NCI-H1048 (cell line): ENCODE data around the gene SLC16A7.

Source experiments
- DNase-seq: peaks from one replicate; lab custom pipeline; 2025; lab: John Stamatoyannopoulos, UW

SLC16A7 gene

DNA sequence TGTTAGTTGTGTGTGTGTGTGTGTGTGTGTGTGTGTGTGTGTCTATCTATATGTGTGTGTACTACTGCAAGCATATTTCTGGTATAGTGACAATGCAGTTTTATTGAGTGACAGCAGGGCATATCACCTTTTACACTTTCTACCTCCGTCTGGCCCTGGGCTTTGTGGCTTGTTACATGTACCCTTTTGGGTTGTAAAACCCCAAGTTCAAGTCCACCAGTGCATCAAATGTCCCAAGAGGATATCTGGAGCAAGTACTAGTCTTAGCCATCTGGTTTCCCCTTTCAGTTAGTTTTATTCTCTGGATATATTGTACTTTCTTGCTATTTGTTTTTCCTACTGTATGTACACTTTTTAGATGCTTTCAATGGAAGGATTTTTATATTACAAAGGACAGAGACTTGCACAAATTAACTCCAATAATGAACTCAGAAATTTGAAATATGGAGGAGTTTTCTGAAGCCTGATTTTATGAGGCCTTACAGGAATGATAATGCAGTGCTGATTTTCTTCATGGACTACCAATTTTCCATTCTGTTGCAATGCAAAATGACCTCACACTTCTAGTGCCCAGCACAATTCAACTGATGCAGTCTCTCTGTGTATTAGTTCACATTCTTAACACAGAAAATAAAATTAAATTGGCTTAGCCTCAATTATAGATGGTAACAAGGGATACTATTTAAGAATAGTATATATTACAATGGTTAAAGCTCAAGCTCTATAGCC is 29.1 kb downstream of the SLC16A7 start:
- no peak for DNase-seq

DNA sequence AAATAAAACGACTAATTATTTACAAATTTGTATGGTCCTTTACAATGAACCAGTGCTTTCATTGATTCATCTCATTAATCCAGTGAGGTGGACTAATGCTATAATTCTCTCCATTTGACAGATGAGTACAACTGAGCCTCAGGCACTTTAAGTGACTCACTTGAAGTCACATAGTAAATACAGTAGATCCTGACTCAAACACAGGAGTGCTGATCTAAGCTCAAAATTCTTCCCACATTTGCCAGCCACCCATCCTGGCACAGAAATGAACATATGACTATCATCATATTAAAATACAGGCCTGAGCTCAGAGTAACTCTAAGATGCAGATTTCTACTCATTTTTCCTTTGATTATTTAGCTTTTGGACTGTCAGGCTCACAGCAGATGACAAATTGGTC is 30.6 kb downstream of the SLC16A7 start:
- DNase-seq: no peak

DNA sequence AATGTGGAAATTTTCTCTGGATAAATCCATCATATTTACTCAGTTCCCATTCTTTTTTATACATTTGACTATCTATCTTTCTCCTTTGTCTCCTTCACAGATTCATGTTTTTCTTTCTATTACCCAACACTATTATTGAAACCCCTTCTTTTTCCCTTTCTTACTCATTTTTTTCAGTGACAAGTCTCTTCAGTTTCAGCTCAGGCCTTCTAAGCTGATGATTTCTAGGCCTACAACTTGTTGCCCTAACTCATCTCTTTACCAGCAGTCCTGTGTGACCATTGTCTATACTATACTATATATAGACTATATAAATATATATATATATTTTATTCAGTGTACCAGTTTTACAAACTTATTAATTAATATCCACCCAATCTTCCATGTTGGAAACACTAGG is 31.8 kb downstream of the SLC16A7 start:
- DNase-seq: no peak

DNA sequence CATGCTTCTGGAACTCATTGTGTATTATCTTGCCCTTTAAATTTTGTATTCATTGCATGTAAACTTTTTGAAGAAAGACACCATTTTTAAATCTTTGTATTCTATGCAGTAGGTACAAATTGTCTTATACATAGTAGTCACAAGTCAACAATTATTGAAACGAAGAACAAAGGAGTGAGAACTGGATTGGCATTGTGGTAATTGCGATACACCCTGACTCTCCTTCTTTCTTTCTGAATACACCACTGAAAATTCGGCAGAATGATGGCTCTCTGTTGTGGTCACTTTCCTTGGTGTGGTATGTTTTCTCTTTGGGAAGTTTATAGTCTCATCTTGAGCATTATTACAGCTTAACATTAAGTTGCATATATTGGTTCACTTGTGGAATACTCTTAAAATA is 34.1 kb downstream of the SLC16A7 start:
- DNase-seq: no peak

DNA sequence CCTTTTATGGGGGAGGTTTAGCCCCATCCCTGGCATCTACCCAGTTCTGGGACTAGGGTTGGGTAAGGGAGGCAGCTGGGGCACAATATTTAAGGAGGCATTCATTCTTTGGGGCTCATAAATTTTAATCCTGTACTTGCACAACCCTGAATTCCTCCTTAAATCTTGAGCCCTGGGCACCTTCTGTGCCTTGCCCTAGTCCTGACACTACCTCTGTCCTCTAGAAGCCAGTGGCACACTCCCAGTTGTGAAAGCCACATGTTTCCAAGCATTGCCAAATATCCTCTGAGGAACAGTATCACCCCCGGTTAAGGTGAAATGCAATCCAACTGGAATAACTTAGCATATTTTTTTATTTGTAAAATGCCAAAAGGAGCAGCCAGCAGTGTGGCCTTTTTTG is 36.6 kb downstream of the SLC16A7 start:
- DNase-seq: no peak

DNA sequence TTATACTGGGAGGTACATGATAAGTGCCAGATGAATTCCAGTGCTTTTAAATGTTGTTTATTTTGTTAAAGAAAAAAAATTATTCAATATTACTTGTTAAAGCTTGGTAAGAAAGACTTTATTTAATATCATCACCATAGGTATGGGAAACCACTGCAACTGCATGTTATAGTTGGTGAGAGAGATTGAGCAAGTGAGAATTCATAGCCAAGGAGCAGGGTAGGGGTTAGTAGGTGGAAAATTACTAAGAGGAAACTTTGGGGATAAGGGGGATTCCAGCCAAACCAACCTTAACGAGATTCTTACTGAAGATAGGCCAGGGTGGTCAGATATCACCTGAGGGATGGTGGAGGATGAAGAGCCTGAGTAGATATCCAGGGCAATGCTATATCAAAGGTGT is 38.4 kb downstream of the SLC16A7 start:
- DNase-seq: no peak

DNA sequence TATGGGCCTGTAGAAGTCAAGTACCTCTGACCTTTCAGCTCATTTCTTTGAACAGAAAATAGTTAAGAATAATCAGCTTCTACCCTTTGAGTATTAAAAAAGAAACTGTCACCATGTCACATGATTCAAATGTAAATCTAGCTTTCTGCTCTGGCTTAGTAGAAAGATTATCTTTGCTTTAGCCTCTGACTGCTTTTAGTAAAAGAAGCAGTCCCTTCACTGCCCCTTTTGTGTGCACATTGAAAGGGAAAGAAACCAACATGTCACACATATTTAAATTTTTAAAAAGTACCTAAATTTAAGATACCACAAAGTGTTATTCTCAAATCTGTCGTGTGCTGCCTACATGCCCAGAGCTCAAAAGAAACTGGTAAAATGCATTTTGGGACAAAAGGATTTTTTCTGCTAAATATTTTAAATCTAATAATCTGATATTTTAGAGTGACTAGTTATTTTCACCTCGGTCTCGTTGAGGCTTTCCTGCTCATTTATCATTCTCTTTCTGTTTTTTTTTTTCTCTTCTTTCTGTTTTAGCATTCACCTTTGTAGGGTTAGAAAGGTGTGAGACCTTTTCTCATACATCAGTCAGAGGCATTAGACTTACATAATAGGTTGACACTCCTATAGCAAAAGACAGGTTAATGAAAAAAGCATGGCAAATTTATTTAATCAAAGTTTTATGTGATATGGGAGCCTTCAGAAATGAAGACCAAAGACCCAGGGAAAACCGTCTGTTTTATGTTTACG is 41.3 kb downstream of the SLC16A7 start:
- no peak for DNase-seq

DNA sequence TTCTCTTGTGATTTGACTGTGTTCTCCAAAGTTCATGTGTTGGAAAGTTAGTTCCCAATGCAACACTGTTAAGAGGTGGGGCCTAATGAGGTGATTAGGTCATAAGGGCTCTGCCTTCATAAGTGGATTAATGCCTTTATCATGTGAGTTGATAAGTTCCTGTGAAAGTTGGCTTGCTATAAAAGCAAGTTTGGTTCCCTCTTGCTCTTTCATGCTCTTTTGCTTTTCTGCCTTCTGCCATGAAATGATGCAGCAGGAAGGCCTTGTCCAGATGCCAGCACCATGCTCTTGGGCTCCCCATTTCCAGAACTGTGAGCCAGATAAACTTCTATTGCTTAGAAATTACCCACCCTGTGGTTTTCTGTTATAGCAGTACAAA is 41.9 kb downstream of the SLC16A7 start:
- no peak for DNase-seq

DNA sequence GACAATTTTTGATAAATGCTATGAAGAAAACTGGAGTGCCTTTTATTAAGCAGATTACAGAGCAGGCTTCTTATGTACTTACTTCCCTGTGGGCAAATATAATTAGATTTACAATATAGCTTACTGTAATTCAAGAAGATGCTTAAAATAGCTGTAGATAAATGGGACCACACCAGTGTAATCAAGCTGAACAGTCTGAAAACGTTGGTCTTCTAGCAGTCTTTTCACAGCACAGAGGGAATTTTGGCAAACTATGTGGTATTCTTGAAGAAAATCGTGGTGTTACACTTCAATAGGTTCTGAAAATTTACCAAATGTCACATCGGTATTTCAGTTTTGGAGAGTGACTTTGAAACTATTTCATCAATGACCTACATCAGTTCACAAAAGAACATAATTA is 47.7 kb downstream of the SLC16A7 start:
- no peak for DNase-seq

DNA sequence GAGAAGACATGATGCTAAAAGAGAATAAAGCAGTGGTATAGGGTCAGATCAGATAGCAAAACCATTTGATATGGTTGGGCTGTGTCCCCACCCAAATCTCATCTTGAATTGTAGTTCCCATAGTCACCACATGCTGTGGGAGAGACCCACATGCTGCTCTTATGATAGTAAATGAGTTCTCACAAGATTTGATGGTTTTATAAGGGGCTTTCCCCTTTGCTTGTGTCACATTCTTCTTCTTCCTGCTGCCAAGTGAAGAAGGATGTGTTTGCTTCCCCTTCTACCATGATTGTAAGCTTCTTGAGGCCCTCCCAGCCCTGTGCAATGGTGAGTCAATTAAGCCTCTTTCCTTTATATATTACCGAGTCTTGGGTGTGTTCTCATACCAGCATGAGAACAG is 49.4 kb downstream of the SLC16A7 start:
- DNase-seq: no peak

DNA sequence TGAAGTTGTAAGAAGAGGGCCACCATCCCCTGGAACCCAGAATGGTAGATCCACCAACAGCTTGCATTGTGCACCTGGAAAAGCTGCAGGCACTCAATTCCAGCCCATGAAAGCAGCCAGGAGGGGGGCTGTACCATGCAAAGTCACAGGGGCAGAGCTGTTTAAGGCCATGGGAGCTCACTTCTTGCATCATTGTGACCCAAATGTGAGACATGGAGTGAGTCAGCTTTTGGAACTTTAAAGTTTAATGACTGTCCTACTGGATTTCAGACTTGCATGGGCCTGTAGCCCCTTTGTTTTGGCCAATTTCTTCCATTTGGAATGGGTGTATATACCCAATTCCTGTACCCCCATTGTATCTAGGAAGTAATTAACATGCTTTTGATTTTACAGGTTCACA is 50.8 kb downstream of the SLC16A7 start:
- no peak for DNase-seq

DNA sequence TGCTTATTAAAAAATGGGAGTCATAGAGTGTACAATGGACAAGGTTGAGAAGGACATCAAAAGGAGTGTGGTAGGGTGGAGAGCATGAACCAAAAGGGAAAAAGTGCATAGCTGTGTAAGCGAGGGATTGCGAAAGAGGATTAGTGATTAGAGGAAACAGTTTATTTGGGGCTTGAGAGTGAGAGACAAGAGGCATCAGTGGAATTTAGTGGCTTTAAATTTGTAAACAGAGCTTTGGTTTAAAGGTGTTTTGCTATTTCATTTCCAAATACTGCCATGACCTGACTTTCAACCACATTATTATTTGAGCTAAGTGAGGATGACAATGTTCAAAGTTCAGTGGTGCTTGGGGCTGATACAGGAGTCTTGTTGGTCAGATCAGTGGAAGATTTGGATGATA is 53.4 kb downstream of the SLC16A7 start:
- no peak for DNase-seq

DNA sequence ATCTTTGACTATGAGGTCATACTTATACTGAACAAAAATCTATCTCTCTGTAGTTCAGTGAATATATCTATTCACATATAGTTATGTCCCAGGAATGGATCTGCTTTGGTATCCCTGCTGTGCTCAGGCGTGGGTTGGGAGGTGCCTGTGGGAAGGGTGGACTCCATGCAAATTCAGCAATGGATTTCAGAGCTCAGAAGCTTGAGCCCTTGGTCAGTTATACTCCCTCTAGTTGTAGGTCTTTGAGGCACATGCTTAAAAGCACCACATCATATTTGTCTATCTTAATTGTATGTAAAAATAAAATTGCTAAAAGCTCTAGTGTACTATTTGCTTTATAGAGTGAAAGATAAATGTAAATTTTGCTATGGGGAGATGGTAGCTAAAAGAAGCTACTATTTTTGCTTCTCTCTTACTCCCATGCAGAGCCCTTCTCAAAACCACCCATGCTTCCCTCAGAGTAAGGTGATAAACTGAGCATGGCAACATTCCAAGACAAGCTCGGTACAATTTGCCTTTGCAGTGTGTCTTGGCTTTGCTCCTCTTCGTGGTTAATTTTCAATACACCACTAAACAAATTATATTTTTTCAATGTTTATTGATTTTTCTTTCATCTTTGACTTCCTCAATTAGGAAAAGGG is 54.9 kb downstream of the SLC16A7 start:
- no peak for DNase-seq

DNA sequence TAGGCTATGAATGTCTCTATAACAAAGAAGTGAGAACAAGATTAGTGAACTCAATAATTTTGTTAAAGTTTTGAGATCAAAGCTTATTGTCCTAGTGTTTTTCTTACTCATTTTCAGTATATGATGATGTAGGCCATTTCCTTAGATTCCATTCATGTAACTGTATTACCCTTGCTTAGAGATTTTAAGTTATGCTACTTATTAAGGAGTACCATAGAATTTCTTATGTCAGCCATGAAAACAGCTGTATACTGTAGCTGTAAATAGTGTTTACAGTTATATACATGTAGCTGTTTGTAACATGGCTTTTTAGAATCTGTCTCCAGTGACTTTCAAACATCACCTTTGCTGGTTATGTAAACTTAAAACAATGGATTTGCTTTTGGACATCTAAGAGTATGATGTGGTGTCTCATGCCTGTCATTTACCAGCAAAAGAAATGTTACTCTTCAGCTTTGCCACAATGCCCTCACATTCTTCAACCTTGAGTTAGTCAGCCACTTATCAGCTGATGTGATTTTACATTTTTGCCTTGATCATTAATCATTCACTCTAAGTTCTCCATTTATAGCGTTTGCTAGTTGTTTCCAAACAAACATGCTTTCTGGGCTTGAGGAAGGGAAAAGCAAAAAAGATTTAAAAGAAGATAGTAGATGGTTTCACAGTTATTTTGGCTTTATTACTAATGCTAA is 55.5 kb downstream of the SLC16A7 start:
- no peak for DNase-seq

DNA sequence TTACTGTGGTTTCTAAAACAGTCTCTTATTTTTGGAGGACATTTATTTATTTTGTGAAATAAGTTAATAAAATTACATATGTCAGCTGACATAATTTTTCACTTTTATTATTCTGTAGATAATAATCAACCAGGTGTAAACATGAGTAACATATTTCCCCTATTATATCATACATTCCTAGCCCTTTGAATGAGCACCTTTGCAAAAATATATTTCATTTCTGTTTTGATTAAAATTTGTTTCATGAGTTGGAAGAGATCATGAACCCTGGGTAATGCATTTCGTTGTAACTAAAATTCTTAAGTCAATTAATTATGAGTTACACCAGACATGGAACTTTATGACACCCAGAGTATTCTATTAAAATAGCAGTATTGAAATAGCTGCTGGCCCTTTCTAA is 56.3 kb downstream of the SLC16A7 start:
- no peak for DNase-seq

DNA sequence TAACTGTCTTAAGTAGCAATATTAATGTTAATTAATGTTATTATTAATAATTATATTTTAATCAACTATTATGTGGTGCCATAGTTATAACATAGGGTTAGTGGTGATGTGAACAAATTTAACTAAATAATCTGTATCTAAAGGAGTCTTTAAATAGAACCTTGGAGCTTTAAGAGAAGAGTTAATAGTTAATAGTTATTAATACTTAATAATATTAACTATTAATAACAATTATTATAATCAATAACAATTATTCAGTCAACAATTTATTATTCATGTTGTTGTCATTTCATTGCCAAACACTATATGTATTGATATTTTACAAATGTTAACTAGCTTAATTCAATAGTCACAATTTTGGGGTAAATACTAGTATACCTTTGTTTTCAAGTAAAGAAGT is 58.2 kb downstream of the SLC16A7 start:
- no peak for DNase-seq

DNA sequence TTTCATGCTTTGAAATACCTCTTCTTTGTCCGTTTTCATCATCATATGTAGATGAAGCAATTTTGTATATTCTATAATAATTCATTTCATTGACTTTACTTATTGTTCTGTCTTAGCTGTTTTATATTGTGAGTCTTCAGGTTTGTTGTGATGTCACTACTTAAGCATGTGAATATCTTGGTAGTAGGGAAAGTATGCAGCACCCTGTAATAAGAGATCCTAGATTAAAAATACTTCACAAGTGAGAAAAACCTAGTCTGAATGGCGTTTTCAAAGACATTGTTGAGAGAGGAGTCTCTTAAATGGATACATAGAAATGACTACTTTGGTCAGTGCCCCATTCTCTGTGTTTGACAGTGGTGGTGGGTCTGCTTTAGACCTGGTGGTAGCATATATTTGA is 61.4 kb downstream of the SLC16A7 start:
- DNase-seq: no peak

DNA sequence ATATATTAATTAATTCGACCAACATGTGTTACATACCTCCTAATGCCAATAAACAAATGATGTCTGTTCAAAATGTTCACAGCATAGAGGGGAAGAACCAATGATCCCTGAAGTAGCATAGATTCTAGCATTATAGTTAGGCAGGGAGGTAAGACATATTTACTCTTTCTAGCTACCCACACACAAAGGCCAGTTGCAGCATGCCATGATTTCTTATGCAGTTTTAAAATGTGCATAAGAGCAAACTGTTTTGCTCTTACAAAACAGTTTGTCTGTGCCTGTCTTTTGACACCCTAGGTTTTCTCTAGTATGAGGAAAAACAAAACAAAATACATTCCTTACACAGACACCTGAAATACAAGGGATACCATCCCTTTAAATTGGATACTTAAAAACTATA is 61.9 kb downstream of the SLC16A7 start:
- no peak for DNase-seq

DNA sequence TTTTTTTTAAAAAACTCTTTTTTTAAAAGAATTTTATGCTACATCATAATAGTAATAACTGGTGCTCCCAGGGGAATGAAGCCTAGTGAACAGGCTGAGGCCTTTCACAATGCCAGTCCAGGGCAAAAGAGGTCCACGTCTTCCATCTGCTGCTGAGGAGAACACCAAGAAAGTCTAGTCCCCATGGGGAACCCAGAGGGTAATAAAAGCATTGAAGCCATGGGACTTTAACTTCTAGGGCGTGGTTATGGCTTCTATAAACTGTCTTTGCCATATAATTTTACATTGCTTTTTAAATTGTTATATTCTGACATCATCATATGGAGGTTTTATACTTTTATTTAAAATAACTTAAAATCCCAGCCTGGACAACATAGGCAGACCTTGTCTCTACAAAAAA is 64.3 kb downstream of the SLC16A7 start:
- no peak for DNase-seq

DNA sequence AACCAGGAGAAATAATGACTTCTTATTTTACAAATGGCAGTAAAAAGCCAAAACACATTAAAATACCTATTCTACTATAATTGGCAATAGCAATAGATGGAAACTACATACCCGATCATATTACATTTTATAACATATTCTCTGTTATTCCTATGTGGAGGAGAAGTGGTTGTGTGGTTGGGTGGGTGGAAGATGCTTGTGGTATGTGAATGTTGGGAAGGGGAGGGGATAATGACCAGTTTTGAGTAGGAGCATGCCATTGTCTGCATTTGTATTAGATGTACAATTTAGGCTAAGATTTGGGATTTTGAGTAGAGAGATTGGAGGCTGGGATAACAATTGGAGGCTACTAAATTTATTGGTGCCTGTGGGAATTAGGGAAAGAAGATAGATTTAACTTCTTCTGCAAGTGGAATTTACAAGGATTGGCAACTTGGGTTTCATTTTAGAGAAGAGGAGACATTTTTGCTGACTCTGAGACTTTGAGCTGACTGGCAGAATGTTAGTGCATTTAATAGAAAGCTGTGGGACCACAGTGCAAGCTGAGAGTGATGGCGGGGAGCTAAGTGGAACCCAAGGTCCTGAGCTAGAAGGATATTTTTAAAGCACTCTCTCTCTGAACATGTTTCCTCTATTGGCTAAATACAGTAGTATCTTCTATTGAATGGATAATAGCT is 65.2 kb downstream of the SLC16A7 start:
- no peak for DNase-seq

DNA sequence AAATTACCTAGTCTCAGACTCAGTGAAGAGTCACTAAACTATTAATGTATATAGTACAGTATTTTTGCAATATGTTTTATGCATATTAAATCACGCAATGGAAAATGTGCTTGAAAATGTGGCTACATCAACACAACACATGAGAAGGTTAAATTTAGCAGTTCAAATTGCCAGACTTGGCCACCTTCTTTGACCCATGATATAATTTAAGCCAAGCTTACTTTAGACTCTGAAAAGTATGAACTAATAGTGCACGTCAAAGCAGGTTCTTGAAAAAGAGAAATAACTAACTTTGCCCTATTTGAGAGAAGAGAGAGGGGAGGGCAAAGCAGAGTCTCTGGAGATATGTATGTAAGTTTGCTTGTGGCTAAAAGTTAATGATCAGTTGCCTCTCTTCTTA is 68.7 kb downstream of the SLC16A7 start:
- no peak for DNase-seq

DNA sequence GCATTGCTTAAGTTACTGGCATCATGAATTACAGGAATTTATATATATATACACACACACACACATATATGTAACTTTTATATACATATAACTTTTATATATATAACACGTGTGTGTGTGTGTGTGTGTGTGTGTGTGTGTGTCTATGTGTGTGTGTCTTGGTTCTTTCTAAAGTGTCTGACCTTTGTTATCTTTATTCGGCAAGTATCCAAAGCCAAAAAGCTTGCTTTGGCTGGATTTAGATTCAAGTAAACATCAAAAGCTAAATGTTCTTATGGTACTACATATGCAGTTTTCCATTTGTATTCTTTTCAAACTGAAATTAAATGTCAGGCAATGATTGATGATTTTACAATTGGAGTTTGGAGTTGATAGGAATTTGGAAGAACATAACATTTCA is 69.9 kb downstream of the SLC16A7 start:
- no peak for DNase-seq
